Measurements from ENCODE around the gene PRAMEF8. TPM values are rescaled to one million over a fixed set of nuclear protein-coding genes. Genes with fewer than 3 reads are reported as not detected.

The PRAMEF8 gene
- total RNA-seq = not detected in 2 replicates

GRCh38 chr1:13285037-13285436 lies at the start of gene PRAMEF8:
Gene PRAMEF8, minus strand, starts transcription at chr1:13285137. Its CDS starts 1,046 bp downstream, at chr1:13284091.

GRCh38 chr1:13315281-13315680 lies 30.3 kb upstream of the PRAMEF8 start, which contains the start of gene PRAMEF15:
Gene PRAMEF15, plus strand, starts transcription at chr1:13315581. Its CDS starts 2,827 bp downstream, at chr1:13318408.

GRCh38 chr1:13303239-13303638 lies 18.3 kb upstream of the PRAMEF8 start, which contains the start of gene PRAMEF33:
Gene PRAMEF33, plus strand, starts transcription at chr1:13303539. Its CDS starts 2,416 bp downstream, at chr1:13305955.

GRCh38 chr1:13253898-13254297 lies 31.0 kb downstream of the PRAMEF8 start, which contains the start of gene PRAMEF5:
Gene PRAMEF5, plus strand, starts transcription at chr1:13254198. Its CDS starts 5,071 bp downstream, at chr1:13259269.

Other genes starting within 250 kb of the PRAMEF8 start
- not detected in 2 replicates for gene PRAMEF27, start 228.6 kb downstream of the PRAMEF8 start, total RNA-seq
- gene HNRNPCL3, start 224.4 kb downstream of the PRAMEF8 start, total RNA-seq = not detected in 2 replicates
- gene PRAMEF25, start 214.4 kb downstream of the PRAMEF8 start, total RNA-seq = not detected in 2 replicates
- gene HNRNPCL2, start 168.3 kb downstream of the PRAMEF8 start, total RNA-seq = not detected in 2 replicates
- not detected in 2 replicates for gene PRAMEF26, start 129.1 kb downstream of the PRAMEF8 start, total RNA-seq
- not detected in 2 replicates for gene HNRNPCL4, start 119.5 kb downstream of the PRAMEF8 start, total RNA-seq
- gene PRAMEF9, start 113.3 kb downstream of the PRAMEF8 start, total RNA-seq = not detected in 2 replicates
- not detected in 2 replicates for gene PRAMEF13, start 83.7 kb downstream of the PRAMEF8 start, total RNA-seq
- gene PRAMEF18, start 59.0 kb downstream of the PRAMEF8 start, total RNA-seq = not detected in 2 replicates
- not detected in 2 replicates for gene PRAMEF5, start 30.9 kb downstream of the PRAMEF8 start, total RNA-seq
- not detected in 2 replicates for gene PRAMEF33, start 18.4 kb upstream of the PRAMEF8 start, total RNA-seq
- gene PRAMEF15, start 30.4 kb upstream of the PRAMEF8 start, total RNA-seq = not detected in 2 replicates
- gene PRAMEF14, start 62.0 kb upstream of the PRAMEF8 start, total RNA-seq = not detected in 2 replicates
- not detected in 2 replicates for gene PRAMEF19, start 86.8 kb upstream of the PRAMEF8 start, total RNA-seq
- not detected in 2 replicates for gene PRAMEF17, start 104.5 kb upstream of the PRAMEF8 start, total RNA-seq
- not detected in 2 replicates for gene PRAMEF20, start 125.3 kb upstream of the PRAMEF8 start, total RNA-seq
- gene LRRC38, start 228.9 kb upstream of the PRAMEF8 start, total RNA-seq = not detected in 2 replicates

All from epithelial cell of umbilical artery (primary cell).